ENCODE data around the gene LAMA2.

Gene LAMA2

DNA sequence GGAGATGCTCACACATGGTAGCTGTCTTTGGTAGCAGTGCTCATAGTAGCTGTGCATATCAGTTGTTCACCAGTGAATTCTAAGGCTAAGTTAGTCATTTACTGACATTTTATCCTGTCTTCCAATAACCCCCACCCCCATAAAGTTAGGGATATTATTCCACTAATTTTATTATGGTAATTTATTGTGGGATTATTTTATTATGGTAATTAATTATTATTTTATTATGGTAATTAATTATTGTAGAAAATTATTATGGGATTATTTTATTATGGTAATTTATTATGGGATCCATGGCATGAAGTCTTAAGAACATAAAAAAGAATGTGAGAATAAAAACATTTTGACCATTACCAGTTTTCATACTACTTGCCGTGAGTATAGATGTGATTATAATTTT lies 406.5 kb downstream of the LAMA2 start:
- no peaks in the 10 kb centered on the region for H3K36me3 ChIP-seq (ENCODE audit: control insufficient read depth, insufficient read depth, low read length)
- no peaks in the 10 kb centered on the region for H3K4me1 ChIP-seq (ENCODE audit: control insufficient read depth, insufficient read depth, low read length)
- no peak overlapping the region for H3K27ac ChIP-seq (ENCODE audit: low read length)
- no peaks in the 10 kb centered on the region for H3K9me3 ChIP-seq (ENCODE audit: control insufficient read depth, insufficient read depth, low read length)
- DNase-seq (ENCODE audit: low read depth, low spot score): no peak
- no peak overlapping the region for H3K4me3 ChIP-seq (ENCODE audit: low read length)
- no CpG with 5 or more reads among the region's 1 CpG for WGBS (ENCODE audit: insufficient coverage, insufficient read length)
- H3K27me3 ChIP-seq (ENCODE audit: control insufficient read depth, insufficient read depth, low read length): no peaks in the 10 kb centered on the region

DNA sequence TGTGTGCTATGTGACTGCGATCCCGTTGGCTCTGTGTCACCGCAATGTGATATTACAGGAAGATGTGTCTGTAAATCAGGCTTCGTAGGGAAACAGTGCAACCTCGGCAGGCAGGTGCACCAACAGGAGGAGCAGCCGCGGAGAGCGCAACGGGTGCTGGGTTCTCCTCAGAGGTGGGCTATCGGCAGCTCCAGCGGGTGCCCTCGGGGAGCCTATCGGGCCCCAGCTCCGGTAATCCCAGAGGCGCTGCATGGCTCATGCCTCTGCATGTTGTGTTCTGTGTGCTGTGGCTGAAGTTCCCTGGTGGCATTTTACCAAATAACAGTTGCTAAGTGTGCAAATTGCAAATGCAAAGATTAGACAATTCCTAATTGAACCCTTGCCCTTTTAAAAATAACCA lies 409.9 kb downstream of the LAMA2 start:
- Histone ChIP-seq H3K4me3 (ENCODE audit: low read length) (no peak overlapping the region), H3K9me3 (ENCODE audit: control insufficient read depth, insufficient read depth, low read length) (no peaks in the 10 kb centered on the region), H3K4me1 (ENCODE audit: control insufficient read depth, insufficient read depth, low read length) (no peaks in the 10 kb centered on the region), H3K27ac (ENCODE audit: low read length) (no peak overlapping the region), H3K36me3 (ENCODE audit: control insufficient read depth, insufficient read depth, low read length) (no peaks in the 10 kb centered on the region), H3K27me3 (ENCODE audit: control insufficient read depth, insufficient read depth, low read length) (no peaks in the 10 kb centered on the region)
- DNase-seq (ENCODE audit: low read depth, low spot score): no peak
- no CpG with 5 or more reads among the region's 15 CpGs for WGBS (ENCODE audit: insufficient coverage, insufficient read length)

DNA sequence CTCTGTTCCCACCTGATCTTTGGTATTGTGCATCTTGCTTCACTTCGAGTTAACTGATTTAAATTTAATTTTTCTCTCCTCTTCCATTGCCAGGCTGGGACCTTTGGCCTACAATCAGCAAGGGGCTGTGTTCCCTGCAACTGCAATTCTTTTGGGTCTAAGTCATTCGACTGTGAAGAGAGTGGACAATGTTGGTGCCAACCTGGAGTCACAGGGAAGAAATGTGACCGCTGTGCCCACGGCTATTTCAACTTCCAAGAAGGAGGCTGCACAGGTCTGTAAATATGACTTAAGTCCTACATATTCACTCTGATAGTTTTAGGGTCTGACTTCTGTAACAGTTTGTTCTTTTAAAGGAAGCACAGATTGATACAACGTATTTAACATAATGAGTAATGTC lies 414.7 kb downstream of the LAMA2 start:
- Histone ChIP-seq H3K4me3 (ENCODE audit: low read length) (no peak overlapping the region), H3K4me1 (ENCODE audit: control insufficient read depth, insufficient read depth, low read length) (no peaks in the 10 kb centered on the region), H3K36me3 (ENCODE audit: control insufficient read depth, insufficient read depth, low read length) (no peaks in the 10 kb centered on the region), H3K9me3 (ENCODE audit: control insufficient read depth, insufficient read depth, low read length) (no peaks in the 10 kb centered on the region), H3K27ac (ENCODE audit: low read length) (no peak overlapping the region), H3K27me3 (ENCODE audit: control insufficient read depth, insufficient read depth, low read length) (no peaks in the 10 kb centered on the region)
- no CpG with 5 or more reads among the region's 5 CpGs for WGBS (ENCODE audit: insufficient coverage, insufficient read length)
- DNase-seq (ENCODE audit: low read depth, low spot score): no peak

DNA sequence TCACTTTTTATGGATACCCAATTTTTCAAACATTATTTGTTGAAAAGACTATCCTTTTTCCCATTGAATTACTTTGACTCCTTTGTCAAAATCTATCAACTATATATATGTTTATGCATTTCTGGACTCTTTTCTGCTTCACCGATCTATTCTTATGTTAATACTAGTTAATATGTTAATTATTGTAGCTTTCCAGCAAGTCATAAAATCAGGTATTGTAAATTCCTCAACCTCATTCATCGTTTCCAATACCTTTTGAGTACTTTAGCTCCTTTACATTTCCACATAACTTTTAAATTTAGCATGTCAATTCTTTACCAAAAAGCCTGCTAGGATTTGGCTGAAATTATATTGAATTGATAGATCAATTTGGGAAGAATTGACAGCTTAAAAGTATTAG lies 419.7 kb downstream of the LAMA2 start:
- no peak overlapping the region for H3K4me3 ChIP-seq (ENCODE audit: low read length)
- DNase-seq (ENCODE audit: low read depth, low spot score): no peak
- no peaks in the 10 kb centered on the region for H3K4me1 ChIP-seq (ENCODE audit: control insufficient read depth, insufficient read depth, low read length)
- no peak overlapping the region for H3K27ac ChIP-seq (ENCODE audit: low read length)
- H3K36me3 ChIP-seq (ENCODE audit: control insufficient read depth, insufficient read depth, low read length): no peaks in the 10 kb centered on the region
- H3K9me3 ChIP-seq (ENCODE audit: control insufficient read depth, insufficient read depth, low read length): no peaks in the 10 kb centered on the region
- no peaks in the 10 kb centered on the region for H3K27me3 ChIP-seq (ENCODE audit: control insufficient read depth, insufficient read depth, low read length)
- WGBS (ENCODE audit: insufficient coverage, insufficient read length): 100% methylated on average over 1 of the region's 2 CpGs

DNA sequence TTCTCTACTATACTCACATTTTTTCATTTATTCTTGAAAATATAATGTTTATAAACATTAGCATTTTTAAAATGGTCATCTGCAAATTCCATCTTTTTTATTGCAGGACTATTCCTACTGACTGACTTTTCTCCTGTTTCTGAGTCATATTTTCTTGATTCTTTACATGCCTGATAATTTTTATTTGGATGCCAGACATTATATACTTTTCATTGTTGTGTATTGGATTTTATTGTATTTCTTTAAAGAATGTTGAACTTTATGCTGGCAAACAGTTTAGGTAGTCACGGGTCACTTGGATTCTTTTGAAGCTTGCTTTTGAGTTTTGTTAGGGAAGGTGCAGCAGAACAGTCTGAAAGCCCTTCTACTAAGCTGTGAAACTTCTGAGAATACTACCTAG lies 423.9 kb downstream of the LAMA2 start:
- no peaks in the 10 kb centered on the region for H3K9me3 ChIP-seq (ENCODE audit: control insufficient read depth, insufficient read depth, low read length)
- H3K4me1 ChIP-seq (ENCODE audit: control insufficient read depth, insufficient read depth, low read length): no peaks in the 10 kb centered on the region
- no peak overlapping the region for H3K4me3 ChIP-seq (ENCODE audit: low read length)
- DNase-seq (ENCODE audit: low read depth, low spot score): no peak
- H3K27me3 ChIP-seq (ENCODE audit: control insufficient read depth, insufficient read depth, low read length): no peaks in the 10 kb centered on the region
- WGBS (ENCODE audit: insufficient coverage, insufficient read length): no CpG with 5 or more reads among the region's 1 CpG
- no peak overlapping the region for H3K27ac ChIP-seq (ENCODE audit: low read length)
- no peaks in the 10 kb centered on the region for H3K36me3 ChIP-seq (ENCODE audit: control insufficient read depth, insufficient read depth, low read length)

DNA sequence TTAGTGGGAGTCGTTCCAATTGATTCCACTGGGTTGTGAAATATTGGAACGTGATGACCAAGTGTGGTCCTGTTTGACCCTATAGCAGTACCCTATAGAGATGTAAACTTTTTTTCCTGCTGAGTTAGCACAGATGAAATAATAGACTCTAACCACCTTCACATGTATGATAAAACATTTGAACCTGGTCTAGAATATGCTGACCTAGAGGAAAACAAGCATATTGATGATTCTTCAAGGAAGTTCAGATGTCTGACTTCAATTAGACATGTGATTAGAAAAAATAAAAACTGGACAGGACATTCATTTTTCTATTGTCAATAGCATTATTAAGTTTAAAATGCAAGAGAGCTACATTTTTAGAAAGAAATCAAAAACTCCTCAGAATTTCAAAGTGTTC lies 424.9 kb downstream of the LAMA2 start:
- no peaks in the 10 kb centered on the region for H3K4me1 ChIP-seq (ENCODE audit: control insufficient read depth, insufficient read depth, low read length)
- no peaks in the 10 kb centered on the region for H3K27me3 ChIP-seq (ENCODE audit: control insufficient read depth, insufficient read depth, low read length)
- H3K36me3 ChIP-seq (ENCODE audit: control insufficient read depth, insufficient read depth, low read length): no peaks in the 10 kb centered on the region
- WGBS (ENCODE audit: insufficient coverage, insufficient read length): 100% methylated on average over 1 of the region's 2 CpGs
- no peak overlapping the region for H3K27ac ChIP-seq (ENCODE audit: low read length)
- H3K4me3 ChIP-seq (ENCODE audit: low read length): no peak overlapping the region
- H3K9me3 ChIP-seq (ENCODE audit: control insufficient read depth, insufficient read depth, low read length): no peaks in the 10 kb centered on the region
- DNase-seq (ENCODE audit: low read depth, low spot score): no peak

DNA sequence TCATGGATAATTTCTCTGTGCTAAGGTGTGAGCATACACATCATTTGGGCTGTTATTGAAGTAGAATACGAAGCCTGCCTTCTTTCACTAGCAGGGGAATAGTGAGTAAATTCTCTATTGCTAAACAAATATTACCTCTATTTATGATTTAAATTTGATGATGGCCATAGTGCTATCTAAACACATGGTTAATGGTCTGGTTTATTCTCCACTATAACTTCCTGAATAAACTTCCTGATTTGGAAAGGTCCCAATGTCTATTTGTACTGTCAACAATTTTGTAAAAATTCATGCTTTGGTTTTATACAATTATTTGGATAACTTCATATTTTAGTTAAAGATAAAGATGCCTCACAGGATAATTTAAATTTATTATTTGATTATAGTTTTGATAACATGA lies 426.2 kb downstream of the LAMA2 start:
- H3K27ac ChIP-seq (ENCODE audit: low read length): no peak overlapping the region
- no peaks in the 10 kb centered on the region for H3K9me3 ChIP-seq (ENCODE audit: control insufficient read depth, insufficient read depth, low read length)
- no peaks in the 10 kb centered on the region for H3K36me3 ChIP-seq (ENCODE audit: control insufficient read depth, insufficient read depth, low read length)
- no CpG with 5 or more reads among the region's 1 CpG for WGBS (ENCODE audit: insufficient coverage, insufficient read length)
- no peak overlapping the region for H3K4me3 ChIP-seq (ENCODE audit: low read length)
- H3K4me1 ChIP-seq (ENCODE audit: control insufficient read depth, insufficient read depth, low read length): no peaks in the 10 kb centered on the region
- no peak for DNase-seq (ENCODE audit: low read depth, low spot score)
- no peaks in the 10 kb centered on the region for H3K27me3 ChIP-seq (ENCODE audit: control insufficient read depth, insufficient read depth, low read length)

DNA sequence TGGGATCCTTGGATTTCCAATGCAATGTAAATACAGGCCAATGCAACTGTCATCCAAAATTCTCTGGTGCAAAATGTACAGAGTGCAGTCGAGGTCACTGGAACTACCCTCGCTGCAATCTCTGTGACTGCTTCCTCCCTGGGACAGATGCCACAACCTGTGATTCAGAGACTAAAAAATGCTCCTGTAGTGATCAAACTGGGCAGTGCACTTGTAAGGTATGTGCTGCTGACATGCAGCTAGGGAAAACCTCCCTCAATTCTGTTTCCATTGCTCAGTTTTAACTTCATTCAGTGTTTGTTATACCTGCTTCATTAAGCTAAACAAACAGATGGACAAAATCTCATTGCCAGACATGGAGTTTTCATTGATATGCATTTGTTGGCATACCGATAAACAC lies 429.9 kb downstream of the LAMA2 start:
- Histone ChIP-seq H3K27ac (ENCODE audit: low read length) (no peak overlapping the region), H3K4me1 (ENCODE audit: control insufficient read depth, insufficient read depth, low read length) (no peaks in the 10 kb centered on the region), H3K4me3 (ENCODE audit: low read length) (no peak overlapping the region), H3K27me3 (ENCODE audit: control insufficient read depth, insufficient read depth, low read length) (no peaks in the 10 kb centered on the region), H3K9me3 (ENCODE audit: control insufficient read depth, insufficient read depth, low read length) (no peaks in the 10 kb centered on the region), H3K36me3 (ENCODE audit: control insufficient read depth, insufficient read depth, low read length) (no peaks in the 10 kb centered on the region)
- DNase-seq (ENCODE audit: low read depth, low spot score): no peak
- no CpG with 5 or more reads among the region's 3 CpGs for WGBS (ENCODE audit: insufficient coverage, insufficient read length)

DNA sequence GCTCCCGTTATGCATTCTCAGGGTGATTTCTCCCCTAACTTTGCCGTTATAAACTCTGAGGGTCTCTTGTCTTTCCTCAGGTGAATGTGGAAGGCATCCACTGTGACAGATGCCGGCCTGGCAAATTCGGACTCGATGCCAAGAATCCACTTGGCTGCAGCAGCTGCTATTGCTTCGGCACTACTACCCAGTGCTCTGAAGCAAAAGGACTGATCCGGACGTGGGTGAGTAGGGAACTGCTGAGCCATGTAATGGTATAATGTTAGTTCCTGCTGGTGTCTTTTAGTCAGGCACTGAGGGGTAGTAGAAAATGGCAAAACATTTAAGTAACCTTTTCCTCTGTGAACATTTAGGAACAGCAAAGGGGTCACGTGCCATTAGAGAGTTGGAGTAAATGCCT lies 431.6 kb downstream of the LAMA2 start:
- Histone ChIP-seq H3K9me3 (ENCODE audit: control insufficient read depth, insufficient read depth, low read length) (no peaks in the 10 kb centered on the region), H3K4me1 (ENCODE audit: control insufficient read depth, insufficient read depth, low read length) (no peaks in the 10 kb centered on the region), H3K27me3 (ENCODE audit: control insufficient read depth, insufficient read depth, low read length) (no peaks in the 10 kb centered on the region), H3K27ac (ENCODE audit: low read length) (no peak overlapping the region), H3K4me3 (ENCODE audit: low read length) (no peak overlapping the region), H3K36me3 (ENCODE audit: control insufficient read depth, insufficient read depth, low read length) (no peaks in the 10 kb centered on the region)
- no peak for DNase-seq (ENCODE audit: low read depth, low spot score)
- no CpG with 5 or more reads among the region's 9 CpGs for WGBS (ENCODE audit: insufficient coverage, insufficient read length)

DNA sequence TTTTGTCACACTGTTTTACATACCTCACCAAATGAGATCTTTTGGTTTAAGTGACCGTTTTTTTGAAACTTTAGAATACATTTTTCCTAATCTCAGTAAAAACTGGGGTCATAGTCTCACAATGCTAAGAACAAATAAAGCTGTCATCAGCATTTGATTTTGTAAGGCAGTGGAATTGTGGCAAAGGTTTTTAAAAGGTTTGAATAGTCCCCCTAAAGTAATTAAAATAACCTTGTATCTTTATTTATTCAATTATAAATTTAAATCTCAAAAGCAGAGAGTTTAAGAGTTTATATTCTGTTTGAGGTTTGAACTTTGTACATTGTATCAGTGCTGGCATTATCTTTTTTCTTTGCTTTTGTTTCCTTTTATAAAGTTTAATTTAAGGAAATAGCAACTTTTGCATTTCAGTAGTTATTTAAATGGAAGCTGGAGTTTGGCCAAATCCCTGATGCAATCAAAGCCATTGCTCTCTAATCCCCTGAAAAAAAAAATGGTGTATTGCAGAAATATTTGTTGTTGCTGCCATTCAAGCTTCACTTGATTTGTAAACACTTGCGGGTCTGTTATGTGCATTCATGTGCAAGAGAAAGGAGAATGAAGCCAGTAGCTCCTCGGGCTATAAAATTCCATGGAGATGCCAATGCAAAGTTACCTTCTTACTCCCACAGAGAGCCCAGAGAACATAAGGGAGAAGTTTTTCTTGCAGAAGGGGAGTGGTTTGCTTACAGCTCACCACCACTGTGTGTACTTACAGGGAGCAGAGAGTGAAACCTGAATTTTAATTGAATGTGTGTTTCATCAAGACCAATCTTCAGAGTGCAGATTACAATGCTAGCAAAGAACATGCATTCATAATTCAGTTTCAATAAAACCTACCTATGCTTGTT lies 435.2 kb downstream of the LAMA2 start:
- Histone ChIP-seq H3K9me3 (ENCODE audit: control insufficient read depth, insufficient read depth, low read length) (no peaks in the 10 kb centered on the region), H3K36me3 (ENCODE audit: control insufficient read depth, insufficient read depth, low read length) (no peaks in the 10 kb centered on the region), H3K4me3 (ENCODE audit: low read length) (no peak overlapping the region), H3K27me3 (ENCODE audit: control insufficient read depth, insufficient read depth, low read length) (no peaks in the 10 kb centered on the region), H3K27ac (ENCODE audit: low read length) (no peak overlapping the region), H3K4me1 (ENCODE audit: control insufficient read depth, insufficient read depth, low read length) (no peaks in the 10 kb centered on the region)
- peak; percentile 55 for DNase-seq (ENCODE audit: low read depth, low spot score)
- WGBS (ENCODE audit: insufficient coverage, insufficient read length): no CpG with 5 or more reads among the region's 3 CpGs

DNA sequence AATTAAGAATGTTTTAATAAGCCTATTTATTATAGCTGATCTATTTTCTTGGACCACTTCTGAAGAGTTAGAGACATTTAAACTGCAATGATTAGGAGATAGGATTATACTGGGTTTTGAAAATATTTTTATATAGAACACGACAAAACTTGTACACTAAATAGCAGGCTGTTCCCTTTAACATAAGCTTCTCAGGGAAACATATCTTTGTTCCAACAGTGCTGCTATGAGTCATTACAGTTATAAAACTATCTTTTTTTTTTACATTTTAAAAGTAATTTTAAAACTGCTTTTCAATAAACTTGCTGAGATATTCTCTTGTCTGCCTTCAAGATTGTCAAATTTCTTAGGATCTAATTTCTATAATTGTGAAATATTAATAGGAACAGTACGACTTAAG lies 438.0 kb downstream of the LAMA2 start:
- Histone ChIP-seq H3K4me1 (ENCODE audit: control insufficient read depth, insufficient read depth, low read length) (peaks cover 1% of the 10 kb centered on the region; the same call in 1 of the 2 replicates), H3K9me3 (ENCODE audit: control insufficient read depth, insufficient read depth, low read length) (no peaks in the 10 kb centered on the region), H3K27ac (ENCODE audit: low read length) (no peak overlapping the region), H3K27me3 (ENCODE audit: control insufficient read depth, insufficient read depth, low read length) (no peaks in the 10 kb centered on the region), H3K36me3 (ENCODE audit: control insufficient read depth, insufficient read depth, low read length) (no peaks in the 10 kb centered on the region), H3K4me3 (ENCODE audit: low read length) (no peak overlapping the region)
- no peak for DNase-seq (ENCODE audit: low read depth, low spot score)
- WGBS (ENCODE audit: insufficient coverage, insufficient read length): no CpG with 5 or more reads among the region's 2 CpGs
